WTC11 (cell line): ENCODE data around the gene SEC22C.

ENCODE experiments used
- CBFB ChIP-seq: sonication (generic); formaldehyde crosslinking; IDR thresholded peaks from 2 replicates; pipeline ENCODE4 v1.8.1; 2022; ENCODE audit warnings: mild to moderate bottlenecking, low read depth, missing genetic modification reagents
- CREB1 ChIP-seq: sonication (generic); formaldehyde crosslinking; IDR thresholded peaks from 2 replicates; pipeline ENCODE4 v1.8.0; 2023; ENCODE audit warnings: mild to moderate bottlenecking, missing genetic modification reagents
- NR3C1 ChIP-seq: sonication (generic); formaldehyde crosslinking; conservative IDR thresholded peaks from 2 replicates; pipeline ENCODE4 v1.8.1; 2023; ENCODE audit warnings: low read depth, mild to moderate bottlenecking, missing genetic modification reagents

GRCh38 chr3:42595682-42596081, 13.9 kb upstream of the SEC22C start:
- TF ChIP-seq CREB1 (CRISPR knock-in tag): no peak
- TF ChIP-seq NR3C1 (CRISPR knock-in tag): no peak
- no peak for TF ChIP-seq CBFB (CRISPR knock-in tag)
